A673 (cell line): ENCODE data around the gene CCDC40. TPM values are rescaled to one million over a fixed set of nuclear protein-coding genes. Genes with fewer than 3 reads are reported as not detected.

Source experiments
- BruUV-seq: library from RNA; stranded (reverse); fragments of 400-500 nt; replicated peaks from 2 replicates; lab custom pipeline; 2021; lab: Mats Ljungman, UMichigan
- CTCF ChIA-PET: fragments of 300-600 bp; sonication (Branson Sonifier 250); formaldehyde crosslinking; loops from one replicate; lab custom pipeline; 2022; ENCODE audit warnings: antibody characterized with exemption; lab: Charles Lee
- POLR2A ChIA-PET: fragments of 300-600 bp; sonication (Branson Sonifier 250); formaldehyde crosslinking; loops from one replicate; lab custom pipeline; 2022; ENCODE audit warnings: antibody characterized with exemption; ENCODE audit not compliant: low non-redundant PET; lab: Charles Lee
- DNase-seq: peaks from one replicate; pipeline ENCODE4 v3.0.0-alpha.2; 2015; ENCODE audit warnings: low spot score
- H3K27ac ChIP-seq: fragments of 200-600 bp; sonication (generic); 2 replicates; pipeline ENCODE4 v1.5.1; 2016; ENCODE audit warnings: mixed run types, low read depth, mild to moderate bottlenecking, mixed read lengths, antibody characterized with exemption, low read length; ENCODE audit not compliant: poor library complexity, severe bottlenecking
- H3K27me3 ChIP-seq: fragments of 200-600 bp; sonication (generic); replicated peaks from 2 replicates; pipeline ENCODE4 v1.6.1; 2017; ENCODE audit warnings: mixed run types, low read depth, mild to moderate bottlenecking, mixed read lengths, antibody characterized with exemption, low read length; ENCODE audit not compliant: insufficient read depth, poor library complexity
- H3K36me3 ChIP-seq: fragments of 200-600 bp; sonication (generic); 2 replicates; pipeline ENCODE4 v1.6.1; 2016; ENCODE audit warnings: mixed run types, mild to moderate bottlenecking, mixed read lengths, antibody characterized with exemption, low read length; ENCODE audit not compliant: insufficient read depth, poor library complexity, severe bottlenecking
- H3K4me1 ChIP-seq: fragments of 200-600 bp; sonication (generic); 2 replicates; pipeline ENCODE4 v1.6.1; 2017; ENCODE audit warnings: mixed run types, mild to moderate bottlenecking, mixed read lengths, antibody characterized with exemption, low read length; ENCODE audit not compliant: insufficient read depth, poor library complexity, severe bottlenecking
- H3K4me3 ChIP-seq: fragments of 200-600 bp; sonication (generic); 2 replicates; pipeline ENCODE4 v1.5.1; 2016; ENCODE audit warnings: low read depth, mixed run types, mild to moderate bottlenecking, mixed read lengths, low read length; ENCODE audit not compliant: poor library complexity, severe bottlenecking
- H3K9me3 ChIP-seq: fragments of 200-600 bp; sonication (generic); 2 replicates; pipeline ENCODE4 v1.6.1; 2016; ENCODE audit warnings: mixed run types, low read depth, mild to moderate bottlenecking, mixed read lengths, antibody characterized with exemption, low read length; ENCODE audit not compliant: poor library complexity, severe bottlenecking
- EZH2 ChIP-seq: fragments of 200-600 bp; sonication (generic); IDR thresholded peaks from 2 replicates; pipeline ENCODE4 v1.6.1; 2017; ENCODE audit warnings: borderline replicate concordance, low read depth, mild to moderate bottlenecking, mixed read lengths, antibody characterized with exemption, low read length; ENCODE audit not compliant: poor library complexity, severe bottlenecking
- intact Hi-C: fragments of 100-400 bp; cut with micrococcal nuclease; formaldehyde crosslinking; loops from one replicate; pipeline ENCODE4 v1.10.0; 2022; ENCODE audit not compliant: unreplicated experiment
- total RNA-seq: library from RNA; stranded (reverse); gene quantifications from 2 replicates; pipeline ENCODE4 v1.2.3, GENCODE V29; 2021
- TF ChIP-seq, protein P1 (sequence below): fragments of 300-800, 200-600 bp; sonication (generic); conservative IDR thresholded peaks from 2 replicates; pipeline ENCODE4 v1.5.1; 2017; ENCODE audit warnings: low read depth, mild to moderate bottlenecking, antibody characterized with exemption, low read length, moderate library complexity, mixed read lengths

CCDC40 gene
- total RNA-seq, 1 experiment from 2014 or later, result 3.5 TPM

DNA sequence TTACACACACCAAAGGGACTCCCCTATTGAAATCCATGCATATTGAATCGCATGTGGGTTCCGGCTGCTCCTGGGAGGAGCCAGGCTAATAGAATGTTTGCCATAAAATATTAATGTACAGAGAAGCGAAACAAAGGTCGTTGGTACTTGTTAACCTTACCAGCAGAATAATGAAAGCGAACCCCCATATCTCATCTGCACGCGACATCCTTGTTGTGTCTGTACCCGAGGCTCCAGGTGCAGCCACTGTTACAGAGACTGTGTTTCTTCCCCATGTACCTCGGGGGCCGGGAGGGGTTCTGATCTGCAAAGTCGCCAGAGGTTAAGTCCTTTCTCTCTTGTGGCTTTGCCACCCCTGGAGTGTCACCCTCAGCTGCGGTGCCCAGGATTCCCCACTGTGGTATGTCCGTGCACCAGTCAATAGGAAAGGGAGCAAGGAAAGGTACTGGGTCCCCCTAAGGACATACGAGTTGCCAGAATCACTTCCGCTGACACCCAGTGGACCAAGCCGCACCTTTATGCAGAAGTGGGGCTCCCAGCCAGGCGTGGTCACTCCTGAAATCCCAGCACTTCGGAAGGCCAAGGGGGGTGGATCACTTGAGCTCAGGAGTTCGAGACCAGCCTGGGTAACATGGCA lies 67.1 kb downstream of the CCDC40 start:
- CTCF ChIA-PET, result no interaction called here
- no TSS peak for BruUV-seq
- intact Hi-C loops, result no loop called here
- Histone ChIP-seq H3K27ac (no peak overlapping the region), H3K4me1 (peaks cover 10% of the 10 kb centered on the region), H3K27me3 (no peaks in the 10 kb centered on the region), H3K36me3 (no peaks in the 10 kb centered on the region), H3K9me3 (no peaks in the 10 kb centered on the region), H3K4me3 (no peak overlapping the region)
- DNase-seq, result no peak
- no peak for TF ChIP-seq EZH2
- TF ChIP-seq, protein P1, sequence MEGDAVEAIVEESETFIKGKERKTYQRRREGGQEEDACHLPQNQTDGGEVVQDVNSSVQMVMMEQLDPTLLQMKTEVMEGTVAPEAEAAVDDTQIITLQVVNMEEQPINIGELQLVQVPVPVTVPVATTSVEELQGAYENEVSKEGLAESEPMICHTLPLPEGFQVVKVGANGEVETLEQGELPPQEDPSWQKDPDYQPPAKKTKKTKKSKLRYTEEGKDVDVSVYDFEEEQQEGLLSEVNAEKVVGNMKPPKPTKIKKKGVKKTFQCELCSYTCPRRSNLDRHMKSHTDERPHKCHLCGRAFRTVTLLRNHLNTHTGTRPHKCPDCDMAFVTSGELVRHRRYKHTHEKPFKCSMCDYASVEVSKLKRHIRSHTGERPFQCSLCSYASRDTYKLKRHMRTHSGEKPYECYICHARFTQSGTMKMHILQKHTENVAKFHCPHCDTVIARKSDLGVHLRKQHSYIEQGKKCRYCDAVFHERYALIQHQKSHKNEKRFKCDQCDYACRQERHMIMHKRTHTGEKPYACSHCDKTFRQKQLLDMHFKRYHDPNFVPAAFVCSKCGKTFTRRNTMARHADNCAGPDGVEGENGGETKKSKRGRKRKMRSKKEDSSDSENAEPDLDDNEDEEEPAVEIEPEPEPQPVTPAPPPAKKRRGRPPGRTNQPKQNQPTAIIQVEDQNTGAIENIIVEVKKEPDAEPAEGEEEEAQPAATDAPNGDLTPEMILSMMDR, result no peak
- POLR2A ChIA-PET, result interaction anchor here (0.7 kb wide), 1 partner anchor 493 kb away, joined by 3 read pairs; the partner anchor contains the start of gene RBFOX3

DNA sequence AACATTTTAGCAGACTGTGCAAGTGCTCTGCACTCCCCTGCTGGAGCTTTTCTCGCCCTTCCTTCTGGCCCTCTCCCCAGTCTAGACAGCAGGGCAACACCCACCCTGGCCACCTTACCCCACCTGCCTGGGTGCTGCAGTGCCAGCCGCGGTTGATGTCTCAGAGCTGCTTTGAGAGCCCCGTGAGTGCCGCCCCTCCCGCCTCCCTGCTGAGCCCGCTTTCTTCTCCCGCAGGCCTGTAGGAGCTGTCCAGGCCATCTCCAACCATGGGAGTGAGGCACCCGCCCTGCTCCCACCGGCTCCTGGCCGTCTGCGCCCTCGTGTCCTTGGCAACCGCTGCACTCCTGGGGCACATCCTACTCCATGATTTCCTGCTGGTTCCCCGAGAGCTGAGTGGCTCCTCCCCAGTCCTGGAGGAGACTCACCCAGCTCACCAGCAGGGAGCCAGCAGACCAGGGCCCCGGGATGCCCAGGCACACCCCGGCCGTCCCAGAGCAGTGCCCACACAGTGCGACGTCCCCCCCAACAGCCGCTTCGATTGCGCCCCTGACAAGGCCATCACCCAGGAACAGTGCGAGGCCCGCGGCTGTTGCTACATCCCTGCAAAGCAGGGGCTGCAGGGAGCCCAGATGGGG lies 68.0 kb downstream of the CCDC40 start:
- Histone ChIP-seq H3K36me3 (no peaks in the 10 kb centered on the region), H3K4me1 (peaks cover 10% of the 10 kb centered on the region), H3K9me3 (no peaks in the 10 kb centered on the region), H3K27ac (no peak overlapping the region), H3K27me3 (no peaks in the 10 kb centered on the region), H3K4me3 (no peak overlapping the region)
- ChIA-PET POLR2A (interaction anchor here (0.7 kb wide), 1 partner anchor 494 kb away, joined by 3 read pairs; the partner anchor contains the start of gene RBFOX3), CTCF (no interaction called here)
- no peak for DNase-seq
- no TSS peak for BruUV-seq
- intact Hi-C loops, result no loop called here
- TF ChIP-seq EZH2, result no peak
- TF ChIP-seq, protein P1, result no peak

DNA sequence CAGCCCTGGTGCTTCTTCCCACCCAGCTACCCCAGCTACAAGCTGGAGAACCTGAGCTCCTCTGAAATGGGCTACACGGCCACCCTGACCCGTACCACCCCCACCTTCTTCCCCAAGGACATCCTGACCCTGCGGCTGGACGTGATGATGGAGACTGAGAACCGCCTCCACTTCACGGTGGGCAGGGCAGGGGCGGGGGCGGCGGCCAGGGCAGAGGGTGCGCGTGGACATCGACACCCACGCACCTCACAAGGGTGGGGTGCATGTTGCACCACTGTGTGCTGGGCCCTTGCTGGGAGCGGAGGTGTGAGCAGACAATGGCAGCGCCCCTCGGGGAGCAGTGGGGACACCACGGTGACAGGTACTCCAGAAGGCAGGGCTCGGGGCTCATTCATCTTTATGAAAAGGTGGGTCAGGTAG lies 68.5 kb downstream of the CCDC40 start:
- Histone ChIP-seq H3K36me3 (no peaks in the 10 kb centered on the region), H3K27ac (no peak overlapping the region), H3K27me3 (no peaks in the 10 kb centered on the region), H3K9me3 (no peaks in the 10 kb centered on the region), H3K4me3 (no peak overlapping the region), H3K4me1 (peaks cover 10% of the 10 kb centered on the region)
- DNase-seq, result no peak
- no peak for TF ChIP-seq EZH2
- TF ChIP-seq, protein P1, result no peak
- POLR2A ChIA-PET, result no interaction called here
- no TSS peak for BruUV-seq
- intact Hi-C loops, result no loop called here
- CTCF ChIA-PET, result no interaction called here
